SH-SY5Y (cell line): ENCODE measurements around the gene RTL9.

Experiments used
- GATA2 ChIP-seq: IDR thresholded peaks from 2 replicates; pipeline ENCODE4 v1.6.1; 2011; ENCODE audit warnings: mild to moderate bottlenecking, low read depth, low read length
- GATA3 ChIP-seq: IDR thresholded peaks from 2 replicates; pipeline ENCODE4 v1.6.1; 2011; ENCODE audit warnings: low read depth, mild to moderate bottlenecking, low read length, moderate library complexity

Gene RTL9

GRCh38 chrX:110358548-110358947 lies at the start of gene RTL9:
Gene RTL9, plus strand, starts transcription at chrX:110358848. Its CDS starts 91,770 bp downstream, at chrX:110450618.
- no peak for TF ChIP-seq GATA3
- no peak for TF ChIP-seq GATA2

GRCh38 chrX:110310000-110310790 lies 48.5 kb upstream of the RTL9 start:
- TF ChIP-seq GATA2 (no peak), GATA3 (no peak)

GRCh38 chrX:110310896-110311295 lies 47.8 kb upstream of the RTL9 start:
- TF ChIP-seq GATA3 (no peak), GATA2 (no peak)

- TF ChIP-seq GATA3, result no peak
- TF ChIP-seq GATA2, result no peak
Measured at GRCh38 chrX:110311437-110312230, 47.0 kb upstream of the RTL9 start.

- TF ChIP-seq GATA2 (no peak), GATA3 (no peak)
Measured at GRCh38 chrX:110315551-110315950, 43.1 kb upstream of the RTL9 start.

- no peak for TF ChIP-seq GATA3
- no peak for TF ChIP-seq GATA2
Measured at GRCh38 chrX:110316351-110317060, 42.1 kb upstream of the RTL9 start.

- TF ChIP-seq GATA2 (no peak), GATA3 (no peak)
Measured at GRCh38 chrX:110317061-110317819, 41.4 kb upstream of the RTL9 start.

- TF ChIP-seq GATA2, result no peak
Measured at GRCh38 chrX:110317820-110318663, 40.6 kb upstream of the RTL9 start, which contains the start of gene AMMECR1. Gene AMMECR1, minus strand, starts transcription at chrX:110318085. Its CDS starts 14 bp downstream, at chrX:110318071.

- TF ChIP-seq GATA2 (no peak), GATA3 (no peak)
Measured at GRCh38 chrX:110318664-110318968, 40.0 kb upstream of the RTL9 start.

- TF ChIP-seq GATA2 (no peak), GATA3 (no peak)
Measured at GRCh38 chrX:110320381-110320987, 38.2 kb upstream of the RTL9 start.

- no peak for TF ChIP-seq GATA2
- TF ChIP-seq GATA3, result no peak
Measured at GRCh38 chrX:110321081-110321480, 37.6 kb upstream of the RTL9 start.

- no peak for TF ChIP-seq GATA2
- TF ChIP-seq GATA3, result no peak
Measured at GRCh38 chrX:110321670-110322069, 37.0 kb upstream of the RTL9 start.

GRCh38 chrX:110322603-110323002 lies 36.0 kb upstream of the RTL9 start:
- TF ChIP-seq GATA2 (no peak), GATA3 (no peak)

- TF ChIP-seq GATA3, result no peak
- no peak for TF ChIP-seq GATA2
Measured at GRCh38 chrX:110326712-110327111, 31.9 kb upstream of the RTL9 start.

- no peak for TF ChIP-seq GATA2
- no peak for TF ChIP-seq GATA3
Measured at GRCh38 chrX:110327336-110327735, 31.3 kb upstream of the RTL9 start.
